ENCODE data around the gene TCFL5. TPM values are rescaled to one million over a fixed set of nuclear protein-coding genes. Genes with fewer than 3 reads are reported as not detected.
A peak's percentile ranks its signal among the peaks of the same experiment; 100 is the strongest.
"Not testable (repeated sequence)": the region's sequence is repeated elsewhere in the genome, so short reads cannot be mapped to it uniquely, and the experiment has no call there.

Gene TCFL5
- total RNA-seq, 1 donor, result 19.0 TPM

- TF ChIP-seq, protein P1, sequence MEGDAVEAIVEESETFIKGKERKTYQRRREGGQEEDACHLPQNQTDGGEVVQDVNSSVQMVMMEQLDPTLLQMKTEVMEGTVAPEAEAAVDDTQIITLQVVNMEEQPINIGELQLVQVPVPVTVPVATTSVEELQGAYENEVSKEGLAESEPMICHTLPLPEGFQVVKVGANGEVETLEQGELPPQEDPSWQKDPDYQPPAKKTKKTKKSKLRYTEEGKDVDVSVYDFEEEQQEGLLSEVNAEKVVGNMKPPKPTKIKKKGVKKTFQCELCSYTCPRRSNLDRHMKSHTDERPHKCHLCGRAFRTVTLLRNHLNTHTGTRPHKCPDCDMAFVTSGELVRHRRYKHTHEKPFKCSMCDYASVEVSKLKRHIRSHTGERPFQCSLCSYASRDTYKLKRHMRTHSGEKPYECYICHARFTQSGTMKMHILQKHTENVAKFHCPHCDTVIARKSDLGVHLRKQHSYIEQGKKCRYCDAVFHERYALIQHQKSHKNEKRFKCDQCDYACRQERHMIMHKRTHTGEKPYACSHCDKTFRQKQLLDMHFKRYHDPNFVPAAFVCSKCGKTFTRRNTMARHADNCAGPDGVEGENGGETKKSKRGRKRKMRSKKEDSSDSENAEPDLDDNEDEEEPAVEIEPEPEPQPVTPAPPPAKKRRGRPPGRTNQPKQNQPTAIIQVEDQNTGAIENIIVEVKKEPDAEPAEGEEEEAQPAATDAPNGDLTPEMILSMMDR (IDR thresholded peaks at IDR 0.05; ENCODE audit: insufficient read depth, low read depth, low read length), result peak; percentile 40
- peak overlapping the region; percentile 40 for H3K4me3 ChIP-seq (ENCODE audit: low read depth, low read length)
- DNase-seq (ENCODE audit: low read depth), result peak; percentile 90
These were observed 14.1 kb upstream of the TCFL5 start for GRCh38 chr20:62875419-62876361.

- TF ChIP-seq, protein P1 (IDR thresholded peaks at IDR 0.05; ENCODE audit: insufficient read depth, low read depth, low read length), result no peak
- DNase-seq (ENCODE audit: low read depth), result no peak
- H3K4me3 ChIP-seq (ENCODE audit: low read depth, low read length), result no peak overlapping the region
These were observed 13.3 kb upstream of the TCFL5 start for GRCh38 chr20:62874964-62875344.

GRCh38 chr20:62873681-62874031 lies 12.0 kb upstream of the TCFL5 start:
- TF ChIP-seq, protein P1 (IDR thresholded peaks at IDR 0.05; ENCODE audit: insufficient read depth, low read depth, low read length), result peak; percentile 56
- DNase-seq (ENCODE audit: low read depth), result peak; percentile 84
- H3K4me3 ChIP-seq (ENCODE audit: low read depth, low read length), result not testable (repeated sequence)

DNA sequence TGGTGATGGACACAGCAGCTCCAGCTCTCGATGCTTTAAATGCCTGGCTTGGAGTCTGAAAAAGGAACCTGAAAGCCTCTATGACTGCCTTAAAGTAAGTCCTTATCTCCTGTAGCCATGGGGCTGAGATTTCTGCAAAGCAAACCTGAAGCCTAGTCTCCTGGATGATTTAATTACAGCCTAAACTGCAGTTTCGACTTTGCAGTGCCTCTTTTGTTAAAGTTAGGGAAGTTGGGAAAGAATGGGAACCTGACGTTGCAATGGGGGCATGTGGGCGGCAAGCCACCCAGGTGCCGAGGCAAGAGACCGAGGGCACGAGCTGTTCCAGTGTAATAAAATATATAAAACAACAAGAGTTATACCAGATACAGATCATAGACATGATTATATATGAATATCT lies 11.7 kb upstream of the TCFL5 start:
- no peak for DNase-seq (ENCODE audit: low read depth)
- TF ChIP-seq, protein P1 (IDR thresholded peaks at IDR 0.05; ENCODE audit: insufficient read depth, low read depth, low read length), result no peak
- H3K4me3 ChIP-seq (ENCODE audit: low read depth, low read length), result no peak overlapping the region

DNA sequence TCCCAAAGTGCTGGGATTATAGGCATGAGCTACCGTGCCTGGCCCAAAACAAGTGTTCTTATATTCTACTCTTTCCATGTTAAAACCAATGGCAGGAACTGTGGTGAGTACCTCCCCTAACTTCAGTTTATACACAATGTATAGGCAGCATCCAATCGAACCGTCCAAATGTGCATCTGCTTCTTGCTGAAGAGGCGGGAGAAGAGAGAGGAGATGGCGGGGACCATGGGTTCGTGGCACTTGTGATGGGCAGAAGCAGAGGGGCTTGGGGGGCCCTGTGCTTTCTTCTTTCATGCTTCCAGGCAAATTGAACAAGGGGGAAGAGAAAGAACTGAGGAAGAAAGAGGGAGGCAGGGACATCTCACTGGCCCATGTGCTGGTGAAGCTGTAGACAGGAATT lies 11.2 kb upstream of the TCFL5 start:
- no peak for DNase-seq (ENCODE audit: low read depth)
- TF ChIP-seq, protein P1 (IDR thresholded peaks at IDR 0.05; ENCODE audit: insufficient read depth, low read depth, low read length), result no peak

GRCh38 chr20:62872184-62872847 lies 10.7 kb upstream of the TCFL5 start:
- TF ChIP-seq, protein P1 (IDR thresholded peaks at IDR 0.05; ENCODE audit: insufficient read depth, low read depth, low read length), result no peak
- DNase-seq (ENCODE audit: low read depth), result no peak
- no peak overlapping the region for H3K4me3 ChIP-seq (ENCODE audit: low read depth, low read length)

More for the DNA sequence above, 11.2 kb upstream of the TCFL5 start:
- H3K4me3 ChIP-seq (ENCODE audit: low read depth, low read length), result no peak overlapping the region

Measured in fibroblast of villous mesenchyme (primary cell).